BJ (cell line): Measurements from ENCODE around the gene TAF11. TPM values are rescaled to one million over a fixed set of nuclear protein-coding genes. Genes with fewer than 3 reads are reported as not detected.
"Not testable (repeated sequence)": the region's sequence is repeated elsewhere in the genome, so short reads cannot be mapped to it uniquely, and the experiment has no call there.

Experiments
- CTCF ChIA-PET: fragments of 350-600 bp; formaldehyde crosslinking; extraction: SDS; loops from one replicate; lab custom pipeline; 2021; ENCODE audit warnings: antibody characterized with exemption, inconsistent platforms; lab: Yijun Ruan, JAX
- POLR2A ChIA-PET: fragments of 300-600 bp; sonication (Branson Sonifier 250); formaldehyde crosslinking; extraction: SDS; loops from one replicate; lab custom pipeline; 2021; ENCODE audit warnings: antibody characterized with exemption; lab: Charles Lee
- DNase-seq: peaks from one replicate; pipeline ENCODE4 v3.0.0-alpha.2; 2011; ENCODE audit warnings: low read depth
- H3K27me3 ChIP-seq: 2 replicates; pipeline ENCODE4 v1.6.0; 2011; ENCODE audit warnings: low read length; ENCODE audit not compliant: control insufficient read depth, insufficient read depth
- H3K36me3 ChIP-seq: 2 replicates; pipeline ENCODE4 v1.5.1; 2011; ENCODE audit warnings: low read length; ENCODE audit not compliant: control insufficient read depth, insufficient read depth
- H3K4me3 ChIP-seq: 2 replicates; pipeline ENCODE4 v1.5.1; 2011; ENCODE audit warnings: low read depth, mild to moderate bottlenecking, control low read depth, low read length
- CTCF ChIP-seq: IDR thresholded peaks from 2 replicates; pipeline ENCODE4 v1.5.1; 2011; ENCODE audit warnings: low read depth, mild to moderate bottlenecking, control low read depth, inconsistent platforms, low read length, moderate library complexity; ENCODE audit not compliant: insufficient read depth
- polyA minus RNA-seq: library from RNA; depleted of rRNA, polyadenylated mRNA; stranded (reverse); fragments of >200 nt; gene quantifications from 2 replicates; pipeline ENCODE4 v1.2.3, GENCODE V29; 2011; rRNA and poly(A)+ RNA removed
- polyA plus RNA-seq: library from polyadenylated mRNA; depleted of rRNA; stranded (reverse); fragments of >200 nt; gene quantifications from 2 replicates; pipeline ENCODE4 v1.2.3, GENCODE V29; 2011; rRNA removed

Gene TAF11, protein sequence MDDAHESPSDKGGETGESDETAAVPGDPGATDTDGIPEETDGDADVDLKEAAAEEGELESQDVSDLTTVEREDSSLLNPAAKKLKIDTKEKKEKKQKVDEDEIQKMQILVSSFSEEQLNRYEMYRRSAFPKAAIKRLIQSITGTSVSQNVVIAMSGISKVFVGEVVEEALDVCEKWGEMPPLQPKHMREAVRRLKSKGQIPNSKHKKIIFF
- polyA plus RNA-seq: 15.2 and 24.7 TPM in 2 replicates
- 6.3 and 6.8 TPM in 2 replicates for polyA minus RNA-seq

DNA sequence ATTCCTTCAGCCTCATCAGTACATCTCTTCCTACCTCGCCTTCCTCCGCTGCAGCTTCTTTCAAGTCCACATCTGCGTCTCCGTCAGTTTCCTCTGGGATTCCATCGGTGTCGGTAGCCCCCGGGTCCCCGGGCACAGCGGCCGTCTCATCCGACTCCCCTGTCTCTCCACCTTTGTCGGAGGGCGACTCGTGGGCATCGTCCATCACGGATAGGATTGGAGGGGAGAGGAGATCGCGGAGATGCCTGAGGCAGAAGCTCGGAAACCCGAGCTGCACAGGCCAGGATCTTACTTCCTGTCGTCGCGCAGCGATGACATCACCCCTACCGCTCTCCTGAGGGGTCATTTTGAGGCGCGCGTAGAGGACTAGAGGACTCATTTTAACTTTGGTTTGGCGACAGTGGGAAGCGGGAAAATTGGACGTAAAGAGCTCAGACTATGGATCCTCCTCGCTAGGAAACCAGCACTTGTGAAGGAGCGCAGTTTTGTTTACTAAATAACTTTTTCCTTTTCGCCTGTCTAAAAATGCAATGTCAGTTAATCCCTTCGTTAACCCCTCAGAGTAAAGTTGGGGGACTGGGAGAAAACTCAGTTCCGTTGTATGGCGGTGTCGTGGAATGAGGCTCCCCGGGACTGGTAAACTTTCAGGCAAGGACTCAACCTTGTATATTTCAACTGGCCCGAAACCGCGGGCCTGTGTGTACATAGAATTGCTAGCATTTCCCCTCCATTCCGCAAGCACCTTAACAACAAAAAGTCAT is at the start of gene TAF11:
Gene TAF11 (minus strand): TSS at position 290 of the 761 bp plus-strand sequence. CDS start 85 bp downstream, at position 205.
- Histone ChIP-seq H3K4me3 (peak within 1 kb of the TSS; percentile 65), H3K36me3 (peaks cover 1% of the 10 kb centered on the region; the same call in 1 of the 2 replicates), H3K27me3 (no peaks in the 10 kb centered on the region)
- CTCF ChIA-PET: interaction anchor here (0.9 to 2.9 kb wide), 5 partner anchors 217 to 733 kb away, joined by 3 to 11 read pairs (median 3); no protein-coding TSS in a partner anchor
- no peak for TF ChIP-seq CTCF
- POLR2A ChIA-PET: interaction anchor here (0.5 to 0.8 kb wide), 3 partner anchors 34 to 385 kb away, joined by 3 to 19 read pairs (median 3); partner anchors contain the start of gene SNRPC
- peak; percentile 66 for DNase-seq

GRCh38 chr6:34934516-34934915 is 46.7 kb upstream of the TAF11 start:
- no peak for DNase-seq
- POLR2A ChIA-PET: no interaction called here
- CTCF ChIA-PET: interaction anchor here (0.9 to 1.1 kb wide), 2 partner anchors 11 to 15 kb away, joined by 3 read pairs; no protein-coding TSS in a partner anchor
- Histone ChIP-seq H3K4me3 (no peak overlapping the region), H3K27me3 (no peaks in the 10 kb centered on the region), H3K36me3 (no peaks in the 10 kb centered on the region)
- no peak for TF ChIP-seq CTCF

DNA sequence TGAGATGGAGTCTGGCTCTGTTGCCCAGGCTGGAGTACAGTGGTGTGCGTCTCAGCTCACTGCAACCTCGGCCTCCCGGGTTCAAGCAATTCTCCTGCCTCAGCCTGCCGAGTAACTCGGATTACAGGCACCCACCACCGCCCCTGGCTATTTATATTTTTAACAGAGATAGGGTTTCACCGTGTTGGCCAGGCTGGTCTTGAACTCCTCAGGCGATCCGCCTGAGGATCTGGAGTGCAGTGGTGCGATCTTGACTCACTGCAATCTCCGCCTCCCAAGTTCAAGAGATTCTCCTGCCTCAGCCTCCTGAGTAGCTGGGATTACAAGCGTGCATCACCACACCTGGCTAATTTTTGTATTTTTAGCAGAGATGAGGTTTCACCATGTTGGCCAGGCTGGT is 44.4 kb upstream of the TAF11 start:
- CTCF ChIA-PET: not testable (repeated sequence)

GRCh38 chr6:34930221-34930620 is 42.4 kb upstream of the TAF11 start:
- DNase-seq: no peak
- ChIA-PET POLR2A (no interaction called here), CTCF (interaction anchor here (0.6 kb wide), 2 partner anchors 34 to 226 kb away, joined by 3 read pairs; no protein-coding TSS in a partner anchor)
- no peaks in the 10 kb centered on the region for H3K36me3 ChIP-seq
- TF ChIP-seq CTCF: no peak
- no peak overlapping the region for H3K4me3 ChIP-seq
- no peaks in the 10 kb centered on the region for H3K27me3 ChIP-seq

More for the DNA sequence above, 44.4 kb upstream of the TAF11 start:
- DNase-seq, H3K4me3 ChIP-seq, H3K36me3 ChIP-seq, POLR2A ChIA-PET, H3K27me3 ChIP-seq: not testable (repeated sequence)

DNA sequence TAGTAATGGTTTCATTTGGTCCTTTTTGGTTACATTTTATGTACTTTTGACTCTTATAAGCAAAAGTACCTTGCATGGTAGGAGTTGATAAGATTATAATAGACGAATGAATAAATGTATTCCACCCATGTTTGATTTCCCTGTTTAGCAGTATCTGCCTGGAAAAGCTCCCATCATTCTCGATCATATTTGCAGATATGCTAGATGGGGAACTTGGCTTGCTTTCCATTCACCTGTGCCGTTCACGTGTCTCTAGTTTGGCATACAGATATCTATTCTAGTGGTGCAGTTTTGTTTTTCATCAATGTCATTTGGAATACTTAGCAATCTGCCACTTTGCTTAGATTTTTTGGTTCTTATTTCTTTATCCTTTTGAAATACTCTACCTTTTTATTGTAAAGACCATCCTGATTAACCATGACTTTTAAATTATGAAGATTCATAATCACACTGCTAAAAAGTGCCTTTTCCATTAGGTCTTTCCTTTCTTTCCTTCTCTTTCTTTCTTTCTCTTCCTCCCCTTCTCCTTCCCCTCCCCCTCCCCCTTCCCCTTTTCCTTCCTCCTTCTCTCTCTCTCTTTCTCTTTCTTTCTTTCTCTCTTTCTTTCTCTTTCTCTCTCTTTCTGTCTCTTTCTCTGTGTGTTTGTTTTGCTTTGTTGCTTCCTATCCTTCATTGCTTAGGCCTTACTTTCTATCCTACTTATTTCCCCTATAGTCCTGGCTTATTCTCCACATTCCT is 41.6 kb upstream of the TAF11 start:
- POLR2A ChIA-PET: no interaction called here
- Histone ChIP-seq H3K36me3 (no peaks in the 10 kb centered on the region), H3K27me3 (no peaks in the 10 kb centered on the region), H3K4me3 (no peak overlapping the region)
- TF ChIP-seq CTCF: no peak
- DNase-seq: no peak
- CTCF ChIA-PET: no interaction called here
